Nephron progenitor cell (in vitro differentiated cells): ENCODE data around the gene ARID4A.
"Not testable (repeated sequence)": the region's sequence is repeated elsewhere in the genome, so short reads cannot be mapped to it uniquely, and the experiment has no call there.

Source experiments
- DNase-seq: peaks from one replicate; pipeline ENCODE4 v3.0.0; 2021
- H3K27ac Mint-ChIP-seq: 2 replicates; pipeline ENCODE4 v1.8.0; 2021; ENCODE audit warnings: mild to moderate bottlenecking, moderate library complexity, mixed read lengths
- H3K27me3 Mint-ChIP-seq: 2 replicates; pipeline ENCODE4 v1.8.0; 2021; ENCODE audit warnings: mild to moderate bottlenecking, low read depth, mixed read lengths; ENCODE audit not compliant: poor library complexity
- H3K36me3 Mint-ChIP-seq: 2 replicates; pipeline ENCODE4 v1.8.0; 2021; ENCODE audit warnings: low read depth, mixed read lengths
- H3K4me1 Mint-ChIP-seq: 2 replicates; pipeline ENCODE4 v1.8.0; 2021; ENCODE audit warnings: mixed read lengths
- H3K4me3 Mint-ChIP-seq: 2 replicates; pipeline ENCODE4 v1.8.0; 2021; ENCODE audit warnings: mild to moderate bottlenecking, moderate library complexity, mixed read lengths
- H3K9me3 Mint-ChIP-seq: 2 replicates; pipeline ENCODE4 v1.8.0; 2021; ENCODE audit warnings: mild to moderate bottlenecking, moderate library complexity, mixed read lengths
- TF ChIP-seq, protein P1 (sequence below): fragments of 200-600 bp; sonication (generic); IDR thresholded peaks from 2 replicates; pipeline ENCODE4 v1.5.0; 2021; ENCODE audit warnings: antibody characterized with exemption

ARID4A gene

DNA sequence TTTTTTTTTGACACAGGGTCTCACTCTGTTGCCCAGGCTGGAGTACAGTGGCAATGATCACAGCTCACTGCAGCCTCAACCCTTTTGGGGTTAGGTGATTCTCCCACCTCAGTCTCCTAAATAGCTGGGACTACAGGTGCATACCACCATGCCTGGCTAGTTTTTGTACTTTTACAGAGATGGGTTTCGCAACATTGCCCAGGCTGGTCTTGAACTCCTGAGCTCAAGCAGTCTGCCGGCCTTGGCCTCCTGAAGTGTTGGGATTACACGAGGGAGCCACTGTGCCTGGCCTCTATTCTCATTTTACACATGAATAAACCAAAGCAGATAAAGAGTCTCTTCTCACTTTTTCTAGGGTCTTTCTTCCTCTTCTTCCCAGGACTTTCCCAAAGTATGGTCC, 100.5 kb downstream of the ARID4A start:
- H3K4me1 Mint-ChIP-seq, result peaks cover 5% of the 10 kb centered on the region
- H3K27me3 Mint-ChIP-seq, result peaks cover 21% of the 10 kb centered on the region
- no peak overlapping the region for H3K27ac Mint-ChIP-seq
- TF ChIP-seq, protein P1, sequence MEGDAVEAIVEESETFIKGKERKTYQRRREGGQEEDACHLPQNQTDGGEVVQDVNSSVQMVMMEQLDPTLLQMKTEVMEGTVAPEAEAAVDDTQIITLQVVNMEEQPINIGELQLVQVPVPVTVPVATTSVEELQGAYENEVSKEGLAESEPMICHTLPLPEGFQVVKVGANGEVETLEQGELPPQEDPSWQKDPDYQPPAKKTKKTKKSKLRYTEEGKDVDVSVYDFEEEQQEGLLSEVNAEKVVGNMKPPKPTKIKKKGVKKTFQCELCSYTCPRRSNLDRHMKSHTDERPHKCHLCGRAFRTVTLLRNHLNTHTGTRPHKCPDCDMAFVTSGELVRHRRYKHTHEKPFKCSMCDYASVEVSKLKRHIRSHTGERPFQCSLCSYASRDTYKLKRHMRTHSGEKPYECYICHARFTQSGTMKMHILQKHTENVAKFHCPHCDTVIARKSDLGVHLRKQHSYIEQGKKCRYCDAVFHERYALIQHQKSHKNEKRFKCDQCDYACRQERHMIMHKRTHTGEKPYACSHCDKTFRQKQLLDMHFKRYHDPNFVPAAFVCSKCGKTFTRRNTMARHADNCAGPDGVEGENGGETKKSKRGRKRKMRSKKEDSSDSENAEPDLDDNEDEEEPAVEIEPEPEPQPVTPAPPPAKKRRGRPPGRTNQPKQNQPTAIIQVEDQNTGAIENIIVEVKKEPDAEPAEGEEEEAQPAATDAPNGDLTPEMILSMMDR, result no peak
- H3K9me3 Mint-ChIP-seq, result no peaks in the 10 kb centered on the region
- H3K36me3 Mint-ChIP-seq, result peaks cover 4% of the 10 kb centered on the region
- H3K4me3 Mint-ChIP-seq, result no peak overlapping the region
- no peak for DNase-seq

DNA sequence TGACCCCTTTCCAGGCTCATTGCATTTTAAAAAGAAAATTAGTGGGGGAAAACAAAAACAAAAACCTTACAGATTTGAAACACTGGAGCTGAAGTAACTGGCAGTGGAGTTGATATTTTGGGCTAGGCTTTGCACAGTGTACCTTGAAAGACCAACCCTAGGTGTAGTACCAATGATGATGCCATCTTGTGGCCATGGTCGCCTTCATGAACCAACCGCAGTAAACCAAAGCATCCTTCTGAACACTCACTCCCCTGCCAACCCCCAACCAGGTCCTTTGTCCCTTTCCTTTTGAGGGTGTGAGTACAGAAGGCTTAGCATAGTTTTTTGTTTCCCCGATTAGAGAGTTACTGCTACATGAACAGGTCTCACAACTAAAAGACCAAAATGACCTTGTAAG, 103.2 kb downstream of the ARID4A start:
- Mint-ChIP-seq H3K4me1 (no peaks in the 10 kb centered on the region), H3K9me3 (peaks cover 11% of the 10 kb centered on the region), H3K4me3 (no peak overlapping the region), H3K36me3 (peaks cover 22% of the 10 kb centered on the region), H3K27me3 (peaks cover 10% of the 10 kb centered on the region), H3K27ac (no peak overlapping the region)
- TF ChIP-seq, protein P1, result no peak
- DNase-seq, result no peak

DNA sequence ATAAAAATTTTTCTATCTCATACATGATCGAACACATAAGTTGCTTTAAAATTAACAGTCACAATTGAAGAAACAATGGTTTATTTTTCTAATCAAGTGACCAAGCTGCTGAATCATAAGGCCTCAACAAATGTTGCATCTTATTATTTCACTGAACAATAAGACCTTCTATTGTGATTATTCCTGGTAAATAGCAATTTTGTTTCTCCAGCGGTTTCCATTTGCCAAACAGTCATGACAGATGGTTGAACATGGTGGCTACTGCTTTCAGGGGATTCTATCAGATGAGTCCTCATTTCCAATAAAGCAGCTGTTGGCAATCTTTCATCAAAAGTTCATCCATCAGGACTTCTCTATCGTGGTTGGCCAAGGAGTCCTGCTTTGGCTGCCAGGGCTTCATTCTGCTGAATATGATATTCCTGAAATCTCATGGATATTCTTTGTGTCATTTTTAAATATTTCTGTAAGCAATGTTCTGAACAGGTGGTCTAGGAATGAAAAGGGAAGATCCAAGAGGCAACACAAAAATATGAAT, 110.4 kb downstream of the ARID4A start:
- H3K4me1 Mint-ChIP-seq, result no peaks in the 10 kb centered on the region

DNA sequence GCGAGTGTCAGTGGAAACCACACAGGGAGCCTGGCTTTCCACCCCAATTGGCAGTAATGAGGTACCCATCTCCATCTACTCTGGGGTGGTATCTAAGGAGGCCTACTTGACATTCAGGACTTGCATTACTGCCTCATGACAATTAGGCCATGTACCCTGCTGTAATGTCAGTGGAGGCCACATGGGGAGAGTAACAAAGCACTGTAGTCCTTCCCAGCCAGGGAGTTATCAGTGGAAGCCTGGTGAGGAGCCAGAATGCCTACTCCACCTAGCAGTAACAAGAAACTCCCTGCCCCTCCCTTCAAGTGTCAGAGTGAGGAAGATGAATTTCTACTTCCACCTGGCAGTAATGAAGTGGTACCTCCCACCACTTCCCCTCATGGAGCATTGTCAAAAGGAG, 116.5 kb downstream of the ARID4A start:
- Mint-ChIP-seq H3K4me3 (no peak overlapping the region), H3K27ac (no peak overlapping the region), H3K27me3 (no peaks in the 10 kb centered on the region), H3K4me1 (no peaks in the 10 kb centered on the region), H3K9me3 (peaks cover 29% of the 10 kb centered on the region), H3K36me3 (peaks cover 78% of the 10 kb centered on the region)
- DNase-seq, result no peak
- TF ChIP-seq, protein P1, result no peak

More for the DNA sequence above, 110.4 kb downstream of the ARID4A start:
- Mint-ChIP-seq H3K4me3 (no peak overlapping the region), H3K27me3 (peaks cover 2% of the 10 kb centered on the region), H3K36me3 (peaks cover 60% of the 10 kb centered on the region), H3K27ac (no peak overlapping the region), H3K9me3 (peaks cover 11% of the 10 kb centered on the region)
- TF ChIP-seq, protein P1, result no peak
- DNase-seq, result no peak

DNA sequence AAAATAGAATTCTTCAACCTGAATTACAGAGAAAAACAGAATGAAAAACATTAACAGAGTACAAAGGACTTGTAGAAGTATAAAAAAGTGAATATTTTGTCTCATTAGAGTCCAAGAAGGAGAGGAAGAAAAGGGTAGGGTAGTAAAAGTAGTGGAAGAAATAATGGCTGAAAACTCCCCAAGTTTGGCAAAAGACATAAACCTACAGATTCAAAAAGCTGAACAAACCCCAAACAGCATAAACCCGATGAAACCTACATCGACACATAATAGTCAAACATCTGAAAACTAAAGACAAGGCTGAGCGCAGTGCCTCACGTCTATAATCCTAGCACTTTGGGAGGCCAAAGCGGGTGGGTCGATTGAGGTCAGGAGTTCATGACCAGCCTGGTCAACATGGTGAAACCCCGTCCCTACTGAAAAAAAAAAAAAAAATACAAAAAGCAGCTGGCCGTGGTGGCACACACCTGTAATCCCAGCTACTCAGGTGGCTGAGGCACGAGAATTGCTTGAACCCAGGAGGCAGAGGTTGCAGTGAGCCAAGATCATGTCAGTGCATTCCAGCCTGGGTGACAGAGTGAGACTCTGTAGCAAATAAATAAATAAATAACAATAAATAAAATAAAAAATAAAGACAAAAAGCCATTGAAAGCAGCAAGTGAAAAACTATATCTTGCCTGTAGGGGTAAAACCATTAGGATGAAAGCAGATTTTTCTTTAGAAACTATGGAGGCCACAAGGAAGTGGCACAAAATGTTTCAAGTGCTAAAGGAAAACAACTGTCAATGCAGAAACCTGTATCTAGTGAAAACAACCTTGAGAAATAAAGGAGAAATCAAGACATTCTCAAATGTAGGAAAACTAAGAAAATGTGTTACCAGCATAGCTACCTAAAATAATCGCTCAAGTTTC, 117.5 kb downstream of the ARID4A start:
- TF ChIP-seq, protein P1, result no peak
- no peak overlapping the region for H3K27ac Mint-ChIP-seq
- DNase-seq, result no peak
- H3K36me3 Mint-ChIP-seq, result peaks cover 82% of the 10 kb centered on the region
- no peak overlapping the region for H3K4me3 Mint-ChIP-seq
- H3K4me1 Mint-ChIP-seq, result no peaks in the 10 kb centered on the region
- H3K9me3 Mint-ChIP-seq, result peaks cover 29% of the 10 kb centered on the region
- H3K27me3 Mint-ChIP-seq, result no peaks in the 10 kb centered on the region

DNA sequence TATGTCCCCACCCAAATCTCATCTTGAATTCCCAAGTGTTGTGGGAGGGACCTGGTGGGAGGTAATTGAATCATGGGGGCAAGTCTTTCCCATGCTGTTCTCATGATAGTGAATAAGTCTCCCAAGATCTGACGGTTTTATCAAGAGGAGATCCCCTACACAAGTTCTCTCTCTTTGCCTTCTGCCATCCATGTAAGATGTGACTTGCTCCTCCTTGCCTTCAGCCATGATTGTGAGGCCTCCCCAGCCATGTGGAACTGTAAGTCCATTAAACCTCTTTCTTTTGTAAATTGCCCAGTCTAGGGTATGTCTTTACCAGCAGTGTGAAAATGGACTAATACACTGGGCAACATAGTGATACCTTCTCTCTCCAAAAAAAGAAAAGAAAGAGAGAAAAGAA, 118.6 kb downstream of the ARID4A start:
- not testable (repeated sequence) for H3K27me3 Mint-ChIP-seq, DNase-seq, H3K27ac Mint-ChIP-seq, H3K4me1 Mint-ChIP-seq, H3K4me3 Mint-ChIP-seq
- Mint-ChIP-seq H3K9me3 (peaks cover 29% of the 10 kb centered on the region), H3K36me3 (peaks cover 81% of the 10 kb centered on the region)
